Ishikawa (cell line): ENCODE data around the gene ARHGEF10L.

Source experiments
- CEBPB ChIP-seq: IDR thresholded peaks from 2 replicates; pipeline ENCODE4 v1.6.1; 2012
- EGR1 ChIP-seq: IDR thresholded peaks from 2 replicates; pipeline ENCODE4 v1.6.1; 2012
- EP300 ChIP-seq: IDR thresholded peaks from 2 replicates; pipeline ENCODE4 v1.6.1; 2012; ENCODE audit warnings: borderline replicate concordance
- FOXM1 ChIP-seq: IDR thresholded peaks from 2 replicates; pipeline ENCODE4 v1.6.1; 2012; ENCODE audit warnings: low read depth, borderline replicate concordance
- NFIC ChIP-seq: IDR thresholded peaks from 2 replicates; pipeline ENCODE4 v1.6.1; 2012
- RAD21 ChIP-seq: IDR thresholded peaks from 2 replicates; pipeline ENCODE4 v1.6.1; 2012; ENCODE audit warnings: low read depth
- REST ChIP-seq: IDR thresholded peaks from 2 replicates; pipeline ENCODE4 v1.6.1; 2012; ENCODE audit warnings: low read depth, mild to moderate bottlenecking
- TAF1 ChIP-seq: IDR thresholded peaks from 2 replicates; pipeline ENCODE4 v1.6.1; 2012; ENCODE audit warnings: low read depth, mild to moderate bottlenecking
- TEAD4 ChIP-seq: IDR thresholded peaks from 2 replicates; pipeline ENCODE4 v1.6.1; 2012
- YY1 ChIP-seq: IDR thresholded peaks from 2 replicates; pipeline ENCODE4 v1.6.1; 2012; ENCODE audit warnings: low read depth
- ZBTB7A ChIP-seq: IDR thresholded peaks from 2 replicates; pipeline ENCODE4 v1.6.1; 2012; ENCODE audit warnings: low read depth
- TF ChIP-seq, protein P1 (sequence below): IDR thresholded peaks from 2 replicates; pipeline ENCODE4 v1.6.1; 2012

GRCh38 chr1:17631410-17631809, 91.9 kb downstream of the ARHGEF10L start:
- TF ChIP-seq FOXM1 (no peak), REST (no peak), TEAD4 (no peak), YY1 (no peak), RAD21 (no peak), CEBPB (no peak), NFIC (no peak), ZBTB7A (no peak), EP300 (no peak), TAF1 (no peak), EGR1 (no peak)
- TF ChIP-seq, protein P1, sequence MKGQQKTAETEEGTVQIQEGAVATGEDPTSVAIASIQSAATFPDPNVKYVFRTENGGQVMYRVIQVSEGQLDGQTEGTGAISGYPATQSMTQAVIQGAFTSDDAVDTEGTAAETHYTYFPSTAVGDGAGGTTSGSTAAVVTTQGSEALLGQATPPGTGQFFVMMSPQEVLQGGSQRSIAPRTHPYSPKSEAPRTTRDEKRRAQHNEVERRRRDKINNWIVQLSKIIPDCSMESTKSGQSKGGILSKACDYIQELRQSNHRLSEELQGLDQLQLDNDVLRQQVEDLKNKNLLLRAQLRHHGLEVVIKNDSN: no peak
